DMS 273 treated with DMSO at 0.1 percent for 48 hours (cell line): Measurements from ENCODE around the gene USP49.

ENCODE experiments used
- DNase-seq: peaks from one replicate; lab custom pipeline; 2025; lab: John Stamatoyannopoulos, UW

Gene USP49

GRCh38 chr6:41874741-41875140, 20.4 kb downstream of the USP49 start:
- no peak for DNase-seq

GRCh38 chr6:41872147-41872546, 23.0 kb downstream of the USP49 start:
- no peak for DNase-seq

GRCh38 chr6:41871691-41872090, 23.5 kb downstream of the USP49 start:
- DNase-seq: no peak

GRCh38 chr6:41859356-41859755, 35.8 kb downstream of the USP49 start:
- DNase-seq: no peak

- DNase-seq: no peak
Measured at GRCh38 chr6:41858703-41859102, 36.5 kb downstream of the USP49 start.

- DNase-seq: no peak
Measured at GRCh38 chr6:41850861-41851260, 44.3 kb downstream of the USP49 start.

GRCh38 chr6:41846666-41847237, 48.4 kb downstream of the USP49 start:
- DNase-seq: peak; percentile 54

- DNase-seq: no peak
Measured at GRCh38 chr6:41843178-41843577, 52.0 kb downstream of the USP49 start.

GRCh38 chr6:41840326-41840725, 54.8 kb downstream of the USP49 start:
- DNase-seq: no peak

GRCh38 chr6:41836660-41837052, 58.5 kb downstream of the USP49 start:
- no peak for DNase-seq

GRCh38 chr6:41836022-41836659, 59.0 kb downstream of the USP49 start:
- DNase-seq: no peak

- DNase-seq: no peak
Measured at GRCh38 chr6:41832263-41832662, 62.9 kb downstream of the USP49 start.

GRCh38 chr6:41826343-41827022, 68.7 kb downstream of the USP49 start:
- DNase-seq: no peak

GRCh38 chr6:41824571-41825569, 70.3 kb downstream of the USP49 start:
- no peak for DNase-seq

GRCh38 chr6:41823178-41823577, 72.0 kb downstream of the USP49 start:
- DNase-seq: no peak

- no peak for DNase-seq
Measured at GRCh38 chr6:41822021-41822420, 73.2 kb downstream of the USP49 start.

- no peak for DNase-seq
Measured at GRCh38 chr6:41821266-41821665, 73.9 kb downstream of the USP49 start.

- no peak for DNase-seq
Measured at GRCh38 chr6:41818271-41819054, 76.7 kb downstream of the USP49 start.

- no peak for DNase-seq
Measured at GRCh38 chr6:41815587-41815986, 79.6 kb downstream of the USP49 start.

- DNase-seq: peak; percentile 42
Measured at GRCh38 chr6:41814629-41815028, 80.5 kb downstream of the USP49 start.

- DNase-seq: no peak
Measured at GRCh38 chr6:41813956-41814355, 81.2 kb downstream of the USP49 start.

- no peak for DNase-seq
Measured at GRCh38 chr6:41813469-41813868, 81.7 kb downstream of the USP49 start.
